Mucosa of rectum (tissue), 2 donors: ENCODE data around the gene DAND5.
A peak's percentile ranks its signal among the peaks of the same experiment; 100 is the strongest.

Source experiments
- H3K27ac ChIP-seq, 2 donors: one replicate each; pipeline ENCODE4 v1.7.0; 2013; ENCODE audit warnings: inconsistent platforms in 2 of 2, low read depth in 2 of 2, low read length in 2 of 2
- H3K27me3 ChIP-seq, 2 donors: one replicate each; pipeline ENCODE4 v1.7.0; 2013; ENCODE audit warnings: low read length in 2 of 2; ENCODE audit not compliant: control insufficient read depth in 2 of 2, insufficient read depth in 2 of 2
- H3K36me3 ChIP-seq, 2 donors: one replicate each; pipeline ENCODE4 v1.7.0; 2013; ENCODE audit warnings: low read length in 2 of 2; ENCODE audit not compliant: control insufficient read depth in 2 of 2, insufficient read depth in 2 of 2
- H3K4me1 ChIP-seq, 2 donors: one replicate each; pipeline ENCODE4 v1.7.0; 2013; ENCODE audit warnings: low read length in 2 of 2, mild to moderate bottlenecking in 1 of 2; ENCODE audit not compliant: control insufficient read depth in 2 of 2, insufficient read depth in 2 of 2
- H3K4me3 ChIP-seq, 2 donors: one replicate each; pipeline ENCODE4 v1.7.0; 2013; ENCODE audit warnings: low read length in 2 of 2
- H3K9ac ChIP-seq, 2 donors: one replicate each; pipeline ENCODE4 v1.7.0; 2013; ENCODE audit warnings: low read length in 2 of 2, low read depth in 1 of 2, mild to moderate bottlenecking in 1 of 2
- H3K9me3 ChIP-seq, 2 donors: one replicate each; pipeline ENCODE4 v1.7.0; 2013; ENCODE audit warnings: low read length in 2 of 2; ENCODE audit not compliant: control insufficient read depth in 2 of 2
- donor health status: healthy.
- donor health status: Normal muscosa, but diverticular disease.

The DAND5 gene

DNA sequence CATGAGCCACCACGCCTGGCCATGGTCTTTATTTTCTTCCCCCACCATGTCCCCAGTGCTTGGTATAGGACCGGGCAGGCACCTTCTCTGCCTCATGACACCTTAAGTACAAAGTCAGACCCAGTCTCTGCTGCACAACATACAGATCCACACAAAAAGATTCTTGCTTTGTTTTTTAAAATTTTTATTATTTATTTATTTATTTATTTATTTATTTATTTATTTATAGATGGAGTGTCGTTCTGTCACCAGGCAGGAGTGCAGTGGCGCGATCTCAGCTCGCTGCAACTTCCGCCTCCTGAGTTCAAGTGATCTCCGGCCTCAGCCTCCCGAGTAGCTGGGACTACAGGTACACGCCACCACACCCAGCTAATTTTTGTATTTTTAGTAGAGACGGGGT lies 23.4 kb downstream of the DAND5 start:
- Histone ChIP-seq H3K9ac (no peak overlapping the region), H3K27me3 (no peaks in the 10 kb centered on the region), H3K27ac (no peak overlapping the region), H3K4me1 (peaks cover 15 to 19% of the 10 kb centered on the region in 2 donors), H3K9me3 (no peaks in the 10 kb centered on the region), H3K36me3 (no peaks in the 10 kb centered on the region), H3K4me3 (no peak overlapping the region)

DNA sequence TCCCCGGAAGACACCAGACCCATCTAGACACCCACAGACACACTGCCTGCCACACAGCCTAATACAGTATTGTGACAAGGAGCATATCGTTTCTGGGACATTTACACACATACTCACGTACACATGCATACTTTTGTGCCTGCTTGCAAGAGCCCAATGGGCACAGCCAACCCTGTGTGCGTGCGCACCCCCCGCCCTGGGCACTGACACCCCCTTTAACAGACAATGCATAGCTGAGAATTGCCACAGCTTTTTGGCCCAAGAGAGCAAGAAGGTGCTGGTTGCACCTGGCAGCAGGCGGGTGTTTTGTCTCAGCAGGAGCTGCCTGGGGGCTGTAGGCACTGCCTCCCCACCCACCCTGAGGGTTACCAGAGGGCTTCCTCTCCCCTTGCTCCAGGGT lies 24.2 kb downstream of the DAND5 start:
- H3K27me3 ChIP-seq, result no peaks in the 10 kb centered on the region
- no peak overlapping the region for H3K9ac ChIP-seq
- no peak overlapping the region for H3K4me3 ChIP-seq
- H3K9me3 ChIP-seq, result no peaks in the 10 kb centered on the region
- H3K36me3 ChIP-seq, result peaks cover under 1% of the 10 kb centered on the region in 2 donors
- no peak overlapping the region for H3K27ac ChIP-seq
- peaks cover 15 to 22% of the 10 kb centered on the region in 2 donors for H3K4me1 ChIP-seq

DNA sequence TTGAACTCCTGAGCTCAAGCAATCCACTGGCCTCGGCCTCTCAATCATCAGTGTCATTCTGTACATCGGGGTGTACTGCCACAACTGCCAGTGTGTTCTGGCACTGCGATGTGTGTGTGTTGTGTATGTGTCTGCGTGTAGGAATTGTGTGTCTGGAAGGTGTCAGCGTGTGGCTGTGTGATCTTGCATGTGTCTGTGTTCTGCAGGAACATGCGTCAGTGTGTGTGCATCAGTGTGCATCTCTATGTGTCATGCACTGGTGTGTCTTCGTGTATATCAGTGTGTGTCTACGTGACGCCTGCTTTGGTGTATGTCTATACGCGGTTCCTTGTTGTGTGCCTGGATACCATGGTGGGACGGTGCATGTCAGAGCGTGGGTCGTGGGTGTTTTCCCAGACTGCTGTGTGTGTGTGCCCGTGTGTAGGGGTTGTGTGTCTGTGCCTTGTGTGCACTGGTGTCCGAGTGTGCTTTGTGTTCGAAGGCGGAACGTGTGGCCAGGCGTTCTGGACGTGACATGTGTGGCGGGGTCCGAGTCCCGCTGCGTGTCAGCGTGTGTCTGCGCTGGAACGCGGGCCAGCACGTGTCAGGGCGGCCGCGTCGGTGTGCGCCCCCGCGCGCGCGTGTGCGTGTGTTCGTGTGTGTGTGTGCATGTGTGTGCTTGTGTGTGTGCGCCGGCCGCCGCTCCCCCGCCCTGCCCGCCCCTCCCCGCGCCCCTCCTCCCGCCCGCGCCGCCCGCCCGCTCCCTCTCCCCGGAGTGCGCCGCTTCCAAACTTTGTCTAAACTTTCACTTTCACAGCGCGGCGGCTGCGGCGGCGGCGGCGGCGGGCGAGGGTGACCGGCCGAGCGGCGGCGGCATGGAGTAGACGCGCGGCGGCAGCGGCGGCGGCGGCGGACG lies 25.6 kb downstream of the DAND5 start, which contains the start of gene NFIX:
TSS of gene NFIX (plus strand) at position 775 of the 895 bp plus-strand sequence. CDS start 363 bp downstream, outside the sequence.
- H3K27ac ChIP-seq, result peak within 1 kb of the TSS; percentile 76
- H3K9ac ChIP-seq, result peak within 1 kb of the TSS; percentile 41 to 82
- H3K27me3 ChIP-seq, result no peaks in the 10 kb centered on the region

DNA sequence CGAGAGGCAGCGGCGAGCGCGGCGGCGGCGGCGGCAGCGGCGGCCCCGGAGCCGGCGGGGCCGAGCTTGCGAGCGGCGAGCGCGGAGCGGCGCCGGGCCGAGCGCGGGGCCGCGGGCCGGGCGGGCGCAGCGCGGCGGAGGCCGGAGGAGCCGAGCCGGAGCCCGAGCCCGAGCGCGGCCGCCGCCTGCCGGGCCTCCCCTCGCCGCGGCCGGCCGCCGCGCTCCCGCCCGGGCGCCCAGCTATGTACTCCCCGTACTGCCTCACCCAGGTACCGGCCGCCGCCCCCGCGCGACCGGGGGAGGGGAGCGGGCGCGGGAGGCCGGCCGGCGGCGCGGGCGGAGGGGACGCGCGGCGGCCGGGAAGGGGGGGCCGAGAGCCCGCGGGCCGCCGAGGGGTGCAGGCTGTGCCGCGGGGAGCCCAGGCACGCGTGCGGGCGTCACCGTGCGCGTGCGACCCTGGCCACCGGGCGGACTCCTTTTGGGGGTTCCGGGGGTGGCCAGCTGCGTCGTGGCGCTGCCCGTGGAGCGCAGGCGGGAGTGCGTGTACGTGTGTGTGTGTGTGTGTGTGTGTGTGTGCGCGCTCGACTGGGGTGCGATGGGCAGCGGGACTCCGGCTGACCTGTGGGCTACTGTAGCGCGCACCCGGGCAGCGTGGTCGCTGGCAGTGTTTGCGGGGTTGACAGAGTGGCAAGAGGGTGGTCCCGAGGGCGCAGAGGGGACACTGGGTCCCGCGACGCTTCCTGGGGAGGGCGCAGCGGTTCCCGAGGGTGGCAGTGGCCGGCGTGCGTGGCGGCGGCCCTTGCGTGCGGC lies 26.4 kb downstream of the DAND5 start:
- peak overlapping the region; percentile 41 to 82 for H3K9ac ChIP-seq
- no peaks in the 10 kb centered on the region for H3K27me3 ChIP-seq
- H3K27ac ChIP-seq, result peak overlapping the region; percentile 76
- H3K9me3 ChIP-seq, result no peaks in the 10 kb centered on the region
- H3K4me3 ChIP-seq, result peak overlapping the region; percentile 73 to 88
- H3K36me3 ChIP-seq, result peaks cover 4 to 5% of the 10 kb centered on the region in 2 donors
- peaks cover 15 to 24% of the 10 kb centered on the region in 2 donors for H3K4me1 ChIP-seq

More for the DNA sequence above, 25.6 kb downstream of the DAND5 start, which contains the start of gene NFIX:
- H3K4me3 ChIP-seq, result peak within 1 kb of the TSS; percentile 85 to 88
- peaks cover 15 to 24% of the 10 kb centered on the region in 2 donors for H3K4me1 ChIP-seq
- H3K36me3 ChIP-seq, result peaks cover 4 to 5% of the 10 kb centered on the region in 2 donors
- no peaks in the 10 kb centered on the region for H3K9me3 ChIP-seq

DNA sequence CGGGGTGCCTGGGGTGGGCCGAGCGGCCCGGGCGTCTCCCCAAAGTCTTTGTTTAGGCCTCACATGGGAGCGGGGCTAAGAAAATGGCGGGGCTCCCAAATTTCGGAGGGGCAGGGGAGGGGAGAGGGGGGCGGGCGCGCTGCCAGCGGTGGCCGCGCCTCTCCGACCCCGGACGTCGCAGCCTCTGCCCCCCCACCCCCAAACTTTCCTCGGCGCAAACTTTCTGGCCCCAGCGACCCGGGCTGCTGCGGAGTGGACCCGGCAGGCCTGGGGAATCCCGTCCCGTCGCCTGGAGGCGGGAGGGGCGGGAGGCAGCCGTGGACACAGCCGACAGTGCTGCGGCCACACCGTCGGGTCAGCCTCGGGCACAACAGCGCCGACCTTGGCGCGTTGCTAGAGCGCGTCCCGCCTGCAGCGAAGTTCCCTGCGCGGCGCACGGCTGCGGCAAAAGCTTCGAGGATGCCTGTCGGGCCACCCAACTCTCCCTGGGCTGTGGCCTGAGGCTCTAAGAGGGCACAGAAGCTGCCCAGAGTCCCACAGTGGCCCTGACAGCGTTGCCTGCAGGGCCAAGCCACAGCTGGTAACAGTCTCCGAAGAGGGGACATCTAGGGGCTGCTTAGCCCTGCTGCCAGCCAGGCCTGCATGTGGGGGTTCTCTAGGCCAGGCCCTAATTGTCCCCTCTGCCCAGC lies 27.2 kb downstream of the DAND5 start:
- peaks cover 4 to 5% of the 10 kb centered on the region in 2 donors for H3K36me3 ChIP-seq

DNA sequence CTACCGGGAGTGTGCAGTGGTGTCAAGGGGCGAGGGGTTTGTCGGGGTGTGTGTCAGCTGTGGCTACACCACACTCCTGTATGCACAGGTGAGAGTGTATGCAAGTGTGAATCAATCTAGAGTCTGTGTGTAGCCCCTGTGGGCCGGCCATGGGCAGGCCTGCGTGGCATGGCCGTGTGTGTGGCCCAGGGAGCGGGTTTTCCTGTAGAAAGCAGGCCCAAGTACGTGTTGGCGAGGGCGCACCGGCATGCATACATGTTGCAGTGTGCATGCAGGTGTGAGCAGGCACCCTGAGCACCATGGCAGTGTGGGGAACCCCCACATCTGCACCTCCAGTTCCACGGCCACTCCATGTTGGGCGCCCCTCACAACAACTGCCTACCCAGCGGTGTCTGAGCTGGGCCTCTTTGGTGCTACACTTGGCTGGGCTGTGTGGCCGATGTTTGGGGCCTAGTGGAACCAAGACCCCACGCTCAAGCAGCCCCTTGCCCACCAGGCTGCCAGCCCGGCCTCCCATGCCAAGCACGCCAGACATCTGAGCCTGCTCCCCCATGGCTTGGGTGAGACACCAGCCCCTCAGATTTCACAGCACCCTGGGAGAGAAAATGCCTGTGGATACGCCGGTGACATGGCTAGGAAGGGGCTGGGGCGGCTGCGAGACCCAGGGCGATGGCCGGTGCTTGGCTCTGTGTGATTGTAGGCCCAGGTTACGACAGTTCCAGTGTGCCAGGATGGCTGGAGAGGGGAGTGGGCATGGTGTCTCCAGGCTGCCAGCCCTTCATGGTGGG lies 28.0 kb downstream of the DAND5 start:
- peak overlapping the region; percentile 7 to 60 for H3K4me3 ChIP-seq
- H3K27ac ChIP-seq, result peak overlapping the region; percentile 76
- H3K27me3 ChIP-seq, result no peaks in the 10 kb centered on the region

More for the DNA sequence above, 27.2 kb downstream of the DAND5 start:
- H3K27ac ChIP-seq, result peak overlapping the region; percentile 76
- H3K9ac ChIP-seq, result peak overlapping the region in 1 of 2 donors; percentile 82
- no peaks in the 10 kb centered on the region for H3K27me3 ChIP-seq
- peak overlapping the region; percentile 73 to 78 for H3K4me3 ChIP-seq
- H3K9me3 ChIP-seq, result no peaks in the 10 kb centered on the region
- peaks cover 20 to 22% of the 10 kb centered on the region in 2 donors for H3K4me1 ChIP-seq

DNA sequence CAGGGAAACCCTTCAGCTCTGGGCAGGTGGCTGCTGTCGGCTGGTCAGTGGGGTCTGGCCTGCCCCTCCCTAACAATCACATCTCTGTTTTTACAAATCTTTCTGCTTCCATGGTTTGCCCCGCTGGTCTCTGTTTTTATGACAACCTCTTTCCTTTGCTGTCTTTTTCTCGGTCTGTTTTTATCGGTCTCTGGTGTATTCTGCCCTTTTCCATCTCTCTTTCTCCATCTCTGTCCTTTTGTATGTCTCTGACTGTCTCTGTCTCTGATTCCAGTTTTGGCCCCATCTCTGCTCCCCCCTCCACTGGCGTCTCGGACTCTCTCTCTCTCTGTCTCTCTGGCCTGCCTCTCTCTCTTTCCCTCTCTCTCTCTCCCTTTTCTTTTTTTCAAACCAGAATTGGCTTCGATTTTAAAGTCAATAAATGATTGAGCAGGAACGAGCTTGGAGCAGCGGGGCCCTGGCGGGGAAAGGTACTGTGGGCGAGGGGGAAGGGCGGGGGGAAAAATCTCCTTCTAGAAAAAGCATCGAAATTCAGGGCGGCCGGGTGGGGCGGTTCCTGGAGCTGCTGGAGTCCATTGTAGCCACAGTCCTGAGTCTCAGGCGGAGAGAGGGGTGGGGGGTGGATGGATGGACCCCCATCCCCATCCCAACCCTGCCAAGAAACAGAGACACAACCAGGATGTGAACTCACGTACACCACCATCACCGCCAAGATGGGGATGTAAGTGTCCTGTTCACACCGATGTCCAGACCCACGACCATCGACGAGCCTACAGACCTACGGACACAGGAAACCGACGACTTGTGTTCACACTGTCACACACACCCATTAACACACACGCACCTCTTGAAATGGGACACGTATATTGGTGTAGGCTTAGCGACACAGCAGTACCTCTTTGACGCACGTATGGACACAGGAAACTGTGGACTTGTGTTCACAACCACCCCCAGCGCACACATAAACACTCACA lies 28.9 kb downstream of the DAND5 start:
- Histone ChIP-seq H3K4me3 (no peak overlapping the region), H3K36me3 (peaks cover 4 to 5% of the 10 kb centered on the region in 2 donors), H3K27me3 (no peaks in the 10 kb centered on the region), H3K27ac (no peak overlapping the region), H3K9ac (peak overlapping the region; percentile 24 to 28), H3K9me3 (no peaks in the 10 kb centered on the region), H3K4me1 (peaks cover 21 to 23% of the 10 kb centered on the region in 2 donors)

More for the DNA sequence above, 28.0 kb downstream of the DAND5 start:
- peak overlapping the region in 1 of 2 donors; percentile 82 for H3K9ac ChIP-seq
- peaks cover 4 to 5% of the 10 kb centered on the region in 2 donors for H3K36me3 ChIP-seq
- H3K9me3 ChIP-seq, result no peaks in the 10 kb centered on the region
- H3K4me1 ChIP-seq, result peaks cover 20 to 21% of the 10 kb centered on the region in 2 donors

DNA sequence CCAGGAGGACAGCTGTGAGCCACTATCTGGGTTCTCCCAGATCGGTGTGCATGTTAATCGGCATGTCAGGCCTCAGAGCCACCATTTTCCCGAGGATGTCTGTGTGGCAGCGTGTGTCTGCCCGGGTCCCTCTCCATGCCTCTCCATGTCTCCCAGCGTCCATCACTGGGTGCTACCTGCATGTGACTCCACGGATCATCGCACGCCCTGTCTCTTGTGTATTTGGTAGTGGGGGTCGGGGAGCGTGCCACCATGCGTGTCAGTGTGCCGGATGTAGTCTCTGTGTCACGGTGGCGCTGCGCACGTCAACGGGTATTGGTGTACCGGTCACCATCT lies 31.8 kb downstream of the DAND5 start:
- Histone ChIP-seq H3K27me3 (no peaks in the 10 kb centered on the region), H3K9me3 (no peaks in the 10 kb centered on the region), H3K27ac (peak overlapping the region; percentile 60 to 77), H3K4me1 (peaks cover 26 to 28% of the 10 kb centered on the region in 2 donors), H3K36me3 (peaks cover 4 to 5% of the 10 kb centered on the region in 2 donors), H3K9ac (no peak overlapping the region), H3K4me3 (peak overlapping the region in 1 of 2 donors; percentile 26)
